ENCODE results near the gene GKN1. TPM values are rescaled to one million over a fixed set of nuclear protein-coding genes. Genes with fewer than 3 reads are reported as not detected.

The GKN1 gene
- total RNA-seq, 4 donors from 2014 or later = not detected

DNA sequence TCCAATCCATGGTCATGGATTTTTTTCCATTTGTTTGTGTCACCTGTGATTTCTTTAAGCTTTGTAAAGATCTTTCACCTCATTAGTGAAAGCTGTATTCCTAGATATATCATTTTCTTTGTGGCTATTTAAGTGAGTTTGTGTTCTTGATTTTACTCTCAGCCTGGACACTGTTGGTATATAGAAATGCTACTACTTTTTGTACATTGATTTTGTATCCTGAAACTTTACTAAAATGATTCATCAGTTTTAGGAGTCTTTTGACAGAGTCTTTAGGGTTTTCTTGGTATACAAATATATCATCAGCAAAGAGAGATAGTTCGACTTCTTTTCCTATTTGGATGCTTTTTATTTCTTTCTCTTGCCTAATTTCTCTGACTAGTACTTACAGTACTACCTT is 34.1 kb upstream of the GKN1 start:
- intact Hi-C loops (cut with DNase I) = loop anchor here (5.0 kb wide), 1 partner anchor 72 kb away; the partner anchor contains the start of gene ANTXR1
- H3K27ac ChIP-seq (replicated peaks in 1 of 4) = no peak overlapping the region
- H3K4me1 ChIP-seq = peaks cover 6 to 15% (median 10%) of the 10 kb centered on the region in 4 donors
- no peak overlapping the region for H3K4me3 ChIP-seq
- no peak for DNase-seq (ENCODE audit: extremely low spot score)
- H3K36me3 ChIP-seq = no peaks in the 10 kb centered on the region
- WGBS = 95% methylated on average over 1 of the region's 1 CpG
- H3K27me3 ChIP-seq = no peaks in the 10 kb centered on the region
- H3K9me3 ChIP-seq = no peaks in the 10 kb centered on the region
- TF ChIP-seq EP300 (IDR thresholded peaks at IDR 0.05) = no peak
- TF ChIP-seq, protein P1, sequence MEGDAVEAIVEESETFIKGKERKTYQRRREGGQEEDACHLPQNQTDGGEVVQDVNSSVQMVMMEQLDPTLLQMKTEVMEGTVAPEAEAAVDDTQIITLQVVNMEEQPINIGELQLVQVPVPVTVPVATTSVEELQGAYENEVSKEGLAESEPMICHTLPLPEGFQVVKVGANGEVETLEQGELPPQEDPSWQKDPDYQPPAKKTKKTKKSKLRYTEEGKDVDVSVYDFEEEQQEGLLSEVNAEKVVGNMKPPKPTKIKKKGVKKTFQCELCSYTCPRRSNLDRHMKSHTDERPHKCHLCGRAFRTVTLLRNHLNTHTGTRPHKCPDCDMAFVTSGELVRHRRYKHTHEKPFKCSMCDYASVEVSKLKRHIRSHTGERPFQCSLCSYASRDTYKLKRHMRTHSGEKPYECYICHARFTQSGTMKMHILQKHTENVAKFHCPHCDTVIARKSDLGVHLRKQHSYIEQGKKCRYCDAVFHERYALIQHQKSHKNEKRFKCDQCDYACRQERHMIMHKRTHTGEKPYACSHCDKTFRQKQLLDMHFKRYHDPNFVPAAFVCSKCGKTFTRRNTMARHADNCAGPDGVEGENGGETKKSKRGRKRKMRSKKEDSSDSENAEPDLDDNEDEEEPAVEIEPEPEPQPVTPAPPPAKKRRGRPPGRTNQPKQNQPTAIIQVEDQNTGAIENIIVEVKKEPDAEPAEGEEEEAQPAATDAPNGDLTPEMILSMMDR (IDR thresholded peaks at IDR 0.05) = no peak
- no peak for TF ChIP-seq POLR2AphosphoS5 (IDR thresholded peaks at IDR 0.05)
- TF ChIP-seq POLR2A (IDR thresholded peaks at IDR 0.05; ENCODE audit: low read depth) = no peak

DNA sequence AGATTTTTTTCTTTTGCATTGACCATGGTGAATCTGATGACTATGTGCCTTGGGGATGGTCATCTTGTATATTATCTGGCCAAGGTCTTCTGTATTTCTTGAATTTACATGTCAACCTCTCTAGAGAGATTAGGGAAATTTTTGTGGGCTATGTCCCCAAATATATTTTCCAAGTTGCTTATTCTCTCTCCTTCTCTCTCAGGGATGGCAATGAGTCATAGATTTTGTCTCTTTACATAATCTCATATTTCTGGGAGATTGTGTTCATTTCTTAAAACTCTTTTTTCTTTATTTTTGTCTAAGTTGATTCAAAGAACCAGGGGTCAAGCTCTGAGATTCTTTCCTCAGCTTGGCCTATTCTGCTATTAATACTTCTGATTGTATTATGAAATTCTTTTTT is 31.6 kb upstream of the GKN1 start:
- intact Hi-C loops (cut with DNase I) = loop anchor here (2.0 to 5.0 kb wide), 2 partner anchors 69 to 366 kb away; partner anchors contain the start of gene ANTXR1
- no peaks in the 10 kb centered on the region for H3K36me3 ChIP-seq
- no peaks in the 10 kb centered on the region for H3K27me3 ChIP-seq
- no peaks in the 10 kb centered on the region for H3K9me3 ChIP-seq
- DNase-seq (ENCODE audit: extremely low spot score) = no peak
- peaks cover 6 to 10% (median 10%) of the 10 kb centered on the region in 4 donors for H3K4me1 ChIP-seq
- no peak overlapping the region for H3K4me3 ChIP-seq
- no peak overlapping the region for H3K27ac ChIP-seq (replicated peaks in 1 of 4)
- no peak for TF ChIP-seq EP300 (IDR thresholded peaks at IDR 0.05)
- TF ChIP-seq, protein P1 (IDR thresholded peaks at IDR 0.05) = no peak
- no peak for TF ChIP-seq POLR2AphosphoS5 (IDR thresholded peaks at IDR 0.05)

DNA sequence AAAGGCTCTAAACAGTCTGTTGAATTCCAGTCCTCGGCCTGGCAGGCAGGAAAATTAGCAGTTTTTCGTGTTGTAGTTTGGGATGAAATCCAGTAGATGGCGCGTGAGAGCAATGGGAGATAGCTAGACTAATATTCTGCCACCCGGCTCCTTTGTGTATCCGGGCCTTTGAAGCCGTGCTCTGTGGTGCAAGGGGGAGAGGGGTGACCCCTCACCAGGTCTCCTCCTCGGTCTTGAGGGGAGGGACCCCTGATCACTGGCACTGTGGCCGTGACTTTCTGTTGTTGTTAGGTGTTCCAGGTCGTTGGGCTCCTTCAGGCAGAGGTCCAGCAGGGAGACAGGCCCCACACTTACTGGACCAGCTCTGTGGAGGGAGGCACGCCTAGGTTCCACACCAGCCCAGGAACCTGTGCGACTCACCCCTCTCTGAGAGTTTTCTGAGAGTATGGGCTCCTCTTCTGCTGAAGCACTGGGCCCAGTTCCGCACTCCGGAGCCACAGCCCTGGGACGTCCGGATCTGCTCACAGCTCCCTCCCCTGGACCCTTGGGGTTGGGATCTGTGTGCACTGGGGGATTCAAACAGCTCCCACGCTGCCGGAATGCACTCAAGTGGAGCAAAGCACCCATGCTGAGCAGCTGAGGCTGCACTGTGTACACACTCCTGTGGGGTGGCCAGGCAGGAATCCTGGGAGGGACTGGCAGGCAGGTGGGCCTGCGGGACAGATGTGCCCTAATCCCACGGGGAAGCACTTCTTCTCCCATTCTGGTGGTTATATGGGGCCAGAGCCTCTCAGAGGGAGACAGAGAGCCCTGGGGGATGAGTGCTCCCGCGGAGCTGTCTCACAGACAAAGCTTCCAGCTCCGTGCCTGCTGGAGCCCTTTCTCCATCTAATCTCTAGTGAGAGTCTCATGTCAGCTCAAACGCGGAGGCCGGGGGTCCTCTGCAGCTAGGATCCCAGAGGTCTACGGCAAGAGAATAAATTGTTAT is 30.6 kb upstream of the GKN1 start:
- DNase-seq (ENCODE audit: extremely low spot score) = no peak
- no peak for TF ChIP-seq POLR2AphosphoS5 (IDR thresholded peaks at IDR 0.05)
- TF ChIP-seq, protein P1 (IDR thresholded peaks at IDR 0.05) = peak; percentile 74 to 90 (median 81)
- no peak for TF ChIP-seq POLR2A (IDR thresholded peaks at IDR 0.05; ENCODE audit: low read depth)
- no peak for TF ChIP-seq EP300 (IDR thresholded peaks at IDR 0.05)
- no peaks in the 10 kb centered on the region for H3K27me3 ChIP-seq
- H3K36me3 ChIP-seq = no peaks in the 10 kb centered on the region
- no peaks in the 10 kb centered on the region for H3K9me3 ChIP-seq
- intact Hi-C loops (cut with DNase I) = loop anchor here (2.0 to 5.0 kb wide), 2 partner anchors 68 to 365 kb away; partner anchors contain the start of gene ANTXR1
- H3K27ac ChIP-seq (replicated peaks in 1 of 4) = no peak overlapping the region
- 31% methylated on average over 20 of the region's 27 CpGs for WGBS
- no peak overlapping the region for H3K4me3 ChIP-seq
- peaks cover 6 to 10% (median 10%) of the 10 kb centered on the region in 4 donors for H3K4me1 ChIP-seq

DNA sequence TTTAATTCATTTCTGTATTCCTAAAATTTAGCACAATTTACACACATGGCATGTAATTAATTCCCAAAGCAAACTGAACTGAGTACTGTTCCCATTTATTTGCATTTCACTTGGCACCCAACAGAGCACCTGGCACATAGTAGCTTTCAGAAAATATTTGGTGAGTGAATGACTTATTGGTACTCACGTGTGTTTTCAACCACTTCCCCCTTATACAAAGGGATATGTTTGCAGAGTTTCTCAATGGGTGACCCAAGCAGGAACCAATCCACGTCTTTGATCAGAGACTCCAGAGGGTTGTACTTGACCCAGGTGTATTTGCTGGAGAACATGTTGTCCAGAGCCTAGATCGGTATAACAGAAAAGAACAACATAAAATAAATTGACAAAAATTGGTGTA is 28.3 kb upstream of the GKN1 start:
- H3K4me1 ChIP-seq = peaks cover 6 to 10% (median 10%) of the 10 kb centered on the region in 4 donors
- H3K27me3 ChIP-seq = no peaks in the 10 kb centered on the region
- H3K36me3 ChIP-seq = no peaks in the 10 kb centered on the region
- no peak overlapping the region for H3K4me3 ChIP-seq
- 69% methylated on average over 3 of the region's 3 CpGs for WGBS
- intact Hi-C loops (cut with DNase I) = no loop called here
- TF ChIP-seq EP300 (IDR thresholded peaks at IDR 0.05) (no peak), POLR2AphosphoS5 (IDR thresholded peaks at IDR 0.05) (no peak), POLR2A (IDR thresholded peaks at IDR 0.05; ENCODE audit: low read depth) (no peak)
- TF ChIP-seq, protein P1 (IDR thresholded peaks at IDR 0.05) = no peak
- DNase-seq (ENCODE audit: extremely low spot score) = no peak
- no peak overlapping the region for H3K27ac ChIP-seq (replicated peaks in 1 of 4)
- H3K9me3 ChIP-seq = no peaks in the 10 kb centered on the region

Data from esophagus muscularis mucosa (tissue), 4 donors.